Skeletal muscle satellite cell (primary cell): ENCODE measurements around the gene DAB2IP.
"Not testable (repeated sequence)": the region's sequence is repeated elsewhere in the genome, so short reads cannot be mapped to it uniquely, and the experiment has no call there.

Experiments
- H3K27me3 ChIP-seq: 2 replicates; pipeline ENCODE4 v1.7.0; 2013; ENCODE audit warnings: low read length; ENCODE audit not compliant: control insufficient read depth, insufficient read depth
- H3K36me3 ChIP-seq: 2 replicates; pipeline ENCODE4 v1.7.0; 2013; ENCODE audit warnings: mild to moderate bottlenecking, control low read depth, low read length; ENCODE audit not compliant: insufficient read depth
- H3K4me1 ChIP-seq: 2 replicates; pipeline ENCODE4 v1.7.0; 2013; ENCODE audit warnings: low read length; ENCODE audit not compliant: control insufficient read depth, insufficient read depth
- H3K4me2 ChIP-seq: 2 replicates; pipeline ENCODE4 v1.7.0; 2013; ENCODE audit warnings: mild to moderate bottlenecking, low read length
- H3K4me3 ChIP-seq: 2 replicates; pipeline ENCODE4 v1.7.0; 2013; ENCODE audit warnings: low read length
- H3K9ac ChIP-seq: 2 replicates; pipeline ENCODE4 v1.7.0; 2013; ENCODE audit warnings: mild to moderate bottlenecking, low read depth, low read length, moderate library complexity
- H3K9me3 ChIP-seq: replicated peaks from 2 replicates; pipeline ENCODE4 v1.7.0; 2013; ENCODE audit warnings: mild to moderate bottlenecking, control low read depth, low read length

The DAB2IP gene

DNA sequence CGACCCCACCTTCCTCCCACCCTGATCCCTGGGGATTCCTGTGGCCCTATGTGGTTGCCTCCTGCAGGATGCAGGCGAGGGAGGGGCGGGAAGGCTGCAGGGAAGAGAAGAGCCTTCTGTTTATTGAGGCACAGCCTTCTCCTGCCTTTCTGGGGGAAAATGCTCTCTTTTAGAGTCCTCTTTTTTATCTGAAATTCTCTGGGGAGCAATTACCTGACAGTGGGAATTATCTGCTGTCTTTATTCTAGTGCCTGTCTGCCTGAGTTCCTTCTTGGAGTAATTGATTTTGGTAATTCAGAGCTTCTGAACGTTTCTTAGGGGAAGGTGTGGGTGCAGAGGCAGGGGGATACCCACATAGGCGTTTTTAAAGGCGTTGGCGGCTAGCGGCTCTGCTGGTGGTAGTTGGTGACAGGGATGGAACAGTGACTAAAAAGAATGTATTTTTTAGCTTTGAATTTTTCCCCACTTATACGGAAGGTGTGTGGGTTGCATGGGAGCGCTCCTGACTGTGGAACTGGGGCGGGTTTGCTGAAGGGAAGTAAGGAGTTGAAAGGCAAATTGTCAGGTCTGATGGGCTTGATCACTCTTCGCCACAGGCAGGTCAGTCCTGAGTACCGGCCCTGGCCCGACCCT, 35.2 kb upstream of the DAB2IP start:
- peaks cover 38% of the 10 kb centered on the region for H3K27me3 ChIP-seq

DNA sequence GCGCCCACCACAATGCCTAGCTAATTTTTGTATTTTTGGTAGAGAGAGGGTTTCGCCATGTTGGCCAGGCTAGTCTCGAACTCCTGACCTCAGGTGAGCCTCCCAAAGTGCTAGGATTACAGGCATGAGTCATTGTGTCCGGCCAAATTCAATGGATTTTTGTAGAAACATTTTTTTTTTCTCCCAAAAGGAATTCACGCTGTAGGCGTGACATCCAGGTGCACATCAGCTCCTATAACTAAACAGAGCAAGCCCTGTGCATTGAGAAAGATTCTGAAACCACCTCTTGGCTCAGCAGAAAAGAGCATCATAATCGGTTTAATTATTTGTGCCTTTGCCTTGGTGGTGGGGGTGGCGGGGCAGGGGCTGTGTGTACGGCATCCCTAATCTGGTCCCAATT, 32.9 kb upstream of the DAB2IP start:
- Histone ChIP-seq H3K4me1 (no peaks in the 10 kb centered on the region), H3K9me3 (no peaks in the 10 kb centered on the region), H3K4me2 (no peak overlapping the region), H3K4me3 (no peak overlapping the region), H3K36me3 (no peaks in the 10 kb centered on the region), H3K9ac (no peak overlapping the region), H3K27me3 (peaks cover 33% of the 10 kb centered on the region)

More for the DNA sequence above, 35.2 kb upstream of the DAB2IP start:
- no peak overlapping the region for H3K4me2 ChIP-seq
- H3K9me3 ChIP-seq: no peaks in the 10 kb centered on the region
- no peaks in the 10 kb centered on the region for H3K36me3 ChIP-seq
- no peak overlapping the region for H3K4me3 ChIP-seq
- H3K9ac ChIP-seq: no peak overlapping the region
- H3K4me1 ChIP-seq: no peaks in the 10 kb centered on the region

- H3K27me3 ChIP-seq: peaks cover 29% of the 10 kb centered on the region
Measured at GRCh38 chr9:121618910-121619309, 32.5 kb upstream of the DAB2IP start.

DNA sequence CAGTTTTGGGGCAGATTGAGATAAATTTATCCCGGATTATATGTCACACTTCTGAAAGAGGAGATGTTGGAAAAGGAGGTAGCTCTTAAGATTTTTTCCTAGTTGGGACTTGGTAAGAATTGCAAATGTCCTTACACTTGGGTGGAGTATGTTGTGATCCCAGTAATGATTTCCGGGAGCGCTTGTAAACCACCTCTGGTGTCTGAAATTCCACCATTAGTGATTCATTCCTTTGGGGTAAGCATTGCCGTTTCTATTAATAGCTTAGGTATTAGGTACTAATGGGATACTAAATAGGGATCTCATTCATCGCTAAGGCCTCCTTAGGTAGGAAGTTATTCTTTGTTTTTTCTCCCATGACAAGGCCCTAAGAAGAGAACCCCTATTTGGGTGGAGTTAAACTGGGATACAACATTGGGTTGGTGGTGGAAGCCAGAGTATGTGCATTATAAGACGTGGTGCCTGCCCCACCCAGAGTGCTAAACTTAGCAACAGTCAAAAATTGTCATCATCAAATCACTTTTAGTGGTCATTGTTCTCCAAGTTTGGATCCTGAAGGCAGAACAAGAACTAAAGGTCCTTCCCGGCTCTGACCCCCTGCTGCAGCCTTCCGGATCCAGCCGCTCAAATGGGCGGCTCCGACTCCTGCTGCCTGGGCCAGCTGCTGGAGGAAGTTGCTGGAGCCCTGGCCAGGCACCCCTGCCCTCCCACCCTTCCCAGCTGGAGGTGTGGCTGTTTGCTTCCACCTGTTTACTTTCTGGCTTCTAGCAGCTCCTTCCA, 31.7 kb upstream of the DAB2IP start:
- Histone ChIP-seq H3K27me3 (peaks cover 26% of the 10 kb centered on the region), H3K9me3 (no peaks in the 10 kb centered on the region), H3K36me3 (no peaks in the 10 kb centered on the region), H3K4me2 (no peak overlapping the region), H3K9ac (no peak overlapping the region), H3K4me1 (no peaks in the 10 kb centered on the region), H3K4me3 (no peak overlapping the region)

More at GRCh38 chr9:121618910-121619309, 32.5 kb upstream of the DAB2IP start:
- H3K4me2 ChIP-seq, H3K9me3 ChIP-seq, H3K4me3 ChIP-seq, H3K9ac ChIP-seq, H3K4me1 ChIP-seq, H3K36me3 ChIP-seq: not testable (repeated sequence)

DNA sequence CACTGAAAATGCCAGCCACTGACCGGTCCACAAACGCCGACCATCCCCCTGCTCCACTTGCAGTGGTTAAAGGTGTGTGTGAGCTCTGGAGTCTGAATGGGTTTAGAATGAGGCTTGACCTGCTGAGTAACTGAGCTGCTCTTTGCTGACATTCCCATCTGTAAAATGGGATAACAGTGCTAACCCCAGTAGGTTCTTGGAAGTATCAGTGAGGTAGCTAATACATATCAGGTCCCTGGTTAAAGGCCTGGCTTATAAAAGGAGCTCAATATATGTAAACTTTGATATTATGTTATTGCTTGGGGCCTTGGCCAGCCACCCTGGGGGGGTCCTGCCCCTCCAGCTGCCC, 31.1 kb upstream of the DAB2IP start:
- Histone ChIP-seq H3K36me3 (no peaks in the 10 kb centered on the region), H3K27me3 (peaks cover 26% of the 10 kb centered on the region), H3K4me3 (no peak overlapping the region), H3K4me1 (no peaks in the 10 kb centered on the region), H3K9ac (no peak overlapping the region), H3K9me3 (no peaks in the 10 kb centered on the region), H3K4me2 (no peak overlapping the region)

GRCh38 chr9:121620777-121621449, 30.5 kb upstream of the DAB2IP start:
- Histone ChIP-seq H3K4me2 (no peak overlapping the region), H3K4me1 (no peaks in the 10 kb centered on the region), H3K36me3 (no peaks in the 10 kb centered on the region), H3K9ac (no peak overlapping the region), H3K27me3 (peaks cover 26% of the 10 kb centered on the region), H3K9me3 (no peaks in the 10 kb centered on the region), H3K4me3 (no peak overlapping the region)

GRCh38 chr9:121622387-121623203, 28.8 kb upstream of the DAB2IP start:
- Histone ChIP-seq H3K27me3 (peaks cover 28% of the 10 kb centered on the region), H3K4me2 (no peak overlapping the region), H3K4me3 (no peak overlapping the region), H3K9me3 (no peaks in the 10 kb centered on the region), H3K36me3 (no peaks in the 10 kb centered on the region), H3K9ac (no peak overlapping the region), H3K4me1 (no peaks in the 10 kb centered on the region)

DNA sequence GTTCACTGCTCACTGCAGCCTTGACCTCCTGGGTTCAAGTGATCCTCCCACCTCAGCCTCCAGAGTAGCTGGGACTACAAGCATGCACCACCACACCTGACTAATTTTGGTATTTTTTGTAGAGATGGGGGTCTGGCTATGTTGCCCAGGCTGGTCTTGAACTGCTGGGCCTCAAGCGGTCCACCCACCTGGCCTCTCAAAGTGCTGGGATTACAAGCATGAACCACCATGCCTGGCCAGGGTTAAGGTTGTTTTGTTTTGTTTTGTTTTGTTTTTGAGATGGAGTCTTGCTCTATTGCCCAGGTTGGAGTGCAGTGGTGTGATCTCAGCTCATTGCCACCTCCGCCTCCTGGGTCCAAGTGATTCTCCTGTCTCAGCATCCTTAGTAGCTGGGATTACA, 28.0 kb upstream of the DAB2IP start:
- H3K36me3 ChIP-seq, H3K4me3 ChIP-seq, H3K4me2 ChIP-seq, H3K9ac ChIP-seq, H3K9me3 ChIP-seq, H3K4me1 ChIP-seq: not testable (repeated sequence)
- H3K27me3 ChIP-seq: peaks cover 36% of the 10 kb centered on the region

GRCh38 chr9:121625590-121625989, 25.8 kb upstream of the DAB2IP start:
- Histone ChIP-seq H3K4me2 (no peak overlapping the region), H3K9me3 (no peaks in the 10 kb centered on the region), H3K9ac (no peak overlapping the region), H3K4me1 (no peaks in the 10 kb centered on the region), H3K36me3 (no peaks in the 10 kb centered on the region), H3K27me3 (peaks cover 46% of the 10 kb centered on the region), H3K4me3 (no peak overlapping the region)

- Histone ChIP-seq H3K4me3 (no peak overlapping the region), H3K9me3 (no peaks in the 10 kb centered on the region), H3K9ac (no peak overlapping the region), H3K4me1 (no peaks in the 10 kb centered on the region), H3K27me3 (peaks cover 46% of the 10 kb centered on the region), H3K36me3 (no peaks in the 10 kb centered on the region), H3K4me2 (no peak overlapping the region)
Measured at GRCh38 chr9:121626012-121626411, 25.4 kb upstream of the DAB2IP start.

- H3K4me3 ChIP-seq: no peak overlapping the region
- no peak overlapping the region for H3K4me2 ChIP-seq
- peaks cover 49% of the 10 kb centered on the region for H3K27me3 ChIP-seq
- H3K36me3 ChIP-seq: no peaks in the 10 kb centered on the region
- H3K9ac ChIP-seq: no peak overlapping the region
- H3K4me1 ChIP-seq: no peaks in the 10 kb centered on the region
- no peaks in the 10 kb centered on the region for H3K9me3 ChIP-seq
Measured at GRCh38 chr9:121627427-121627826, 24.0 kb upstream of the DAB2IP start.
